Measurements from ENCODE around the gene SP140.

DNA sequence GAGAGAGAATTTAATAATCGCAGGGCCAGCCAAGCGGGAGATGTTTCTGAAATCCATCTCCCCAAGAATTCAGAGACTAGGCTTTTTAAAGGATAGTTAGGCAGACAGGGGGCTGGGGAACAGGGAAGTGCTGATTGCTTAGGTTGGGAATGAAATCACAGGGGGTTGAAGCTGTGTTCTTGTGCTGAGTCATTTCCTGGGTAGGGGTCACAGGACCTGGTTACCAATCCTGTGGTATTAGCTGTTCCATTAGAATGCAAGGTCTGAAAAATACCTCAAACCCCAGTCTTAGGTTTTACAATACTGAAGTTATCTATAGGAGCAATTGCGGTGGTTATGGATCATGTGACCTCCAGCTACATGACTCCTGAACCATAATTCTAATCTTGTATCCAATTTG, 4.6 kb downstream of the SP140 start:
- TF ChIP-seq GABPA (IDR thresholded peaks at IDR 0.05; ENCODE audit: low read depth, low read length) (no peak), GABPA (CRISPR knock-in tag; IDR thresholded peaks at IDR 0.05; ENCODE audit: low read depth) (no peak), SMARCC2 (IDR thresholded peaks at IDR 0.05) (no peak), NR3C1 (CRISPR knock-in tag; IDR thresholded peaks at IDR 0.05) (no peak), PITX1 (CRISPR knock-in tag; IDR thresholded peaks at IDR 0.05) (no peak), ZMAT3 (CRISPR knock-in tag; conservative IDR thresholded peaks at IDR 0.05) (no peak), NFRKB (IDR thresholded peaks at IDR 0.05) (no peak), SYNCRIP (IDR thresholded peaks at IDR 0.05; ENCODE audit: insufficient read depth, low read depth, low read length) (no peak), JUNB (CRISPR knock-in tag; IDR thresholded peaks at IDR 0.05; ENCODE audit: borderline replicate concordance) (no peak)
- TF ChIP-seq, protein P1, sequence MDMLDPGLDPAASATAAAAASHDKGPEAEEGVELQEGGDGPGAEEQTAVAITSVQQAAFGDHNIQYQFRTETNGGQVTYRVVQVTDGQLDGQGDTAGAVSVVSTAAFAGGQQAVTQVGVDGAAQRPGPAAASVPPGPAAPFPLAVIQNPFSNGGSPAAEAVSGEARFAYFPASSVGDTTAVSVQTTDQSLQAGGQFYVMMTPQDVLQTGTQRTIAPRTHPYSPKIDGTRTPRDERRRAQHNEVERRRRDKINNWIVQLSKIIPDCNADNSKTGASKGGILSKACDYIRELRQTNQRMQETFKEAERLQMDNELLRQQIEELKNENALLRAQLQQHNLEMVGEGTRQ (IDR thresholded peaks at IDR 0.05; ENCODE audit: low read depth, low read length): no peak
- TF ChIP-seq, protein P1 (CRISPR knock-in tag; IDR thresholded peaks at IDR 0.05; ENCODE audit: borderline replicate concordance): no peak
- TF ChIP-seq, protein P2, sequence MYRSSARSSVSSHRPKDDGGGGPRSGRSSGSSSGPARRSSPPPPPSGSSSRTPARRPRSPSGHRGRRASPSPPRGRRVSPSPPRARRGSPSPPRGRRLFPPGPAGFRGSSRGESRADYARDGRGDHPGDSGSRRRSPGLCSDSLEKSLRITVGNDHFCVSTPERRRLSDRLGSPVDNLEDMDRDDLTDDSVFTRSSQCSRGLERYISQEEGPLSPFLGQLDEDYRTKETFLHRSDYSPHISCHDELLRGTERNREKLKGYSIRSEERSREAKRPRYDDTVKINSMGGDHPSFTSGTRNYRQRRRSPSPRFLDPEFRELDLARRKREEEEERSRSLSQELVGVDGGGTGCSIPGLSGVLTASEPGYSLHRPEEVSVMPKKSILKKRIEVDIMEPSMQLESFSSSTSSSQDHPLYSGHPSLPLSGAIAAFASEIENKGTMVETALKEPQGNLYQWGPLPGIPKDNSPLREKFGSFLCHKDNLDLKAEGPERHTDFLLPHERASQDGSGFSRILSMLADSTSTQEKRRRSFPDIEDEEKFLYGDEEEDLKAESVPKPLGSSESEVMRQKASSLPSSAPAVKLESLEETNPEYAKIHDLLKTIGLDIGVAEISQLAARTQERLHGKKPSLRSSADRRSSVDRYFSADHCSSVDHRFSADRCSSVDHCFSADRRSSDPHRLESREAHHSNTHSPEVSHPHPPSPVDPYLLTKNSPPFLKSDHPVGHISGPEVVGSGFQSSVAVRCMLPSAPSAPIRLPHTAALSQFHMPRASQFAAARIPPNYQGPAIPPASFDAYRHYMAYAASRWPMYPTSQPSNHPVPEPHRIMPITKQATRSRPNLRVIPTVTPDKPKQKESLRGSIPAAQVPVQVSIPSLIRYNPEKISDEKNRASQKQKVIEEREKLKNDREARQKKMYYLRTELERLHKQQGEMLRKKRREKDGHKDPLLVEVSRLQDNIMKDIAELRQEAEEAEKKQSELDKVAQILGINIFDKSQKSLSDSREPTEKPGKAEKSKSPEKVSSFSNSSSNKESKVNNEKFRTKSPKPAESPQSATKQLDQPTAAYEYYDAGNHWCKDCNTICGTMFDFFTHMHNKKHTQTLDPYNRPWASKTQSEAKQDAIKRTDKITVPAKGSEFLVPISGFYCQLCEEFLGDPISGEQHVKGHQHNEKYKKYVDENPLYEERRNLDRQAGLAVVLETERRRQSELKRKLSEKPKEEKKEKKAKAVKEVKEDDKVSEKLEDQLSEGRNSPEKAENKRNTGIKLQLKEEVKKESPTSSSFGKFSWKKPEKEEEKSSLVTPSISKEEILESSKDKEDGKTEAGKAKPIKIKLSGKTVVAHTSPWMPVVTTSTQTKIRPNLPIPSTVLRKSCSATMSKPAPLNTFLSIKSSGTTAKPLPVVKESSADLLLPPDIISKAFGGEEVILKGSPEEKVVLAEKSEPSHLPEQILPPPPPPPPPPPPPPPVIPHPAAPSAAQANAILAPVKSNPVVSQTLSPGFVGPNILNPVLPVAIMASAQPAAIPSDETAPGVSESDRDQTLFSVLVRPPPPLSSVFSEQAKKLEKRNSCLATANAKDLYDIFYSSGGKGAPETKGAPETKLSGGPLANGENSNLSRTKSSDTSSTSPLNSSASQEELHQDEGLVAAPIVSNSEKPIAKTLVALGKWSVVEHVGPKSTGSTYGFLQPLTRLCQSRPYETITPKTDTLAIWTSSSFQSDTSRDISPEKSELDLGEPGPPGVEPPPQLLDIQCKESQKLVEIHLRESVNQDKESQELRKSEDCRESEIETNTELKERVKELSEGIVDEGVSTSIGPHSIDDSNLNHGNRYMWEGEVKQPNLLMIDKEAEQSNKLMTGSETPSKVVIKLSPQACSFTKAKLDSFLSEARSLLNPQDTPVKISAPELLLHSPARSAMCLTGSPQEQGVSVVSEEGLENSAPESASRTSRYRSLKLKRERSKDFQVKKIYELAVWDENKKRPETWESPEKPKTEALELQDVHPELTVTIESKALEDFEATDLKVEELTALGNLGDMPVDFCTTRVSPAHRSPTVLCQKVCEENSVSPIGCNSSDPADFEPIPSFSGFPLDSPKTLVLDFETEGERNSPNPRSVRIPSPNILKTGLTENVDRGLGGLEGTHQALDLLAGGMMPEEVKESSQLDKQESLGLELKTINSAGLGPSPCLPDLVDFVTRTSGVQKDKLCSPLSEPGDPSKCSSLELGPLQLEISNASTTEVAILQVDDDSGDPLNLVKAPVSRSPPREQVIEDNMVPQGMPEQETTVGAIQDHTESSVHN (CRISPR knock-in tag; IDR thresholded peaks at IDR 0.05): no peak
- TF ChIP-seq, protein P3, sequence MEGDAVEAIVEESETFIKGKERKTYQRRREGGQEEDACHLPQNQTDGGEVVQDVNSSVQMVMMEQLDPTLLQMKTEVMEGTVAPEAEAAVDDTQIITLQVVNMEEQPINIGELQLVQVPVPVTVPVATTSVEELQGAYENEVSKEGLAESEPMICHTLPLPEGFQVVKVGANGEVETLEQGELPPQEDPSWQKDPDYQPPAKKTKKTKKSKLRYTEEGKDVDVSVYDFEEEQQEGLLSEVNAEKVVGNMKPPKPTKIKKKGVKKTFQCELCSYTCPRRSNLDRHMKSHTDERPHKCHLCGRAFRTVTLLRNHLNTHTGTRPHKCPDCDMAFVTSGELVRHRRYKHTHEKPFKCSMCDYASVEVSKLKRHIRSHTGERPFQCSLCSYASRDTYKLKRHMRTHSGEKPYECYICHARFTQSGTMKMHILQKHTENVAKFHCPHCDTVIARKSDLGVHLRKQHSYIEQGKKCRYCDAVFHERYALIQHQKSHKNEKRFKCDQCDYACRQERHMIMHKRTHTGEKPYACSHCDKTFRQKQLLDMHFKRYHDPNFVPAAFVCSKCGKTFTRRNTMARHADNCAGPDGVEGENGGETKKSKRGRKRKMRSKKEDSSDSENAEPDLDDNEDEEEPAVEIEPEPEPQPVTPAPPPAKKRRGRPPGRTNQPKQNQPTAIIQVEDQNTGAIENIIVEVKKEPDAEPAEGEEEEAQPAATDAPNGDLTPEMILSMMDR (CRISPR knock-in tag; IDR thresholded peaks at IDR 0.05): no peak
- TF ChIP-seq, protein P4, sequence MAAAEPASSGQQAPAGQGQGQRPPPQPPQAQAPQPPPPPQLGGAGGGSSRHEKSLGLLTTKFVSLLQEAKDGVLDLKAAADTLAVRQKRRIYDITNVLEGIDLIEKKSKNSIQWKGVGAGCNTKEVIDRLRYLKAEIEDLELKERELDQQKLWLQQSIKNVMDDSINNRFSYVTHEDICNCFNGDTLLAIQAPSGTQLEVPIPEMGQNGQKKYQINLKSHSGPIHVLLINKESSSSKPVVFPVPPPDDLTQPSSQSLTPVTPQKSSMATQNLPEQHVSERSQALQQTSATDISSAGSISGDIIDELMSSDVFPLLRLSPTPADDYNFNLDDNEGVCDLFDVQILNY (CRISPR knock-in tag; conservative IDR thresholded peaks at IDR 0.05): no peak
- TF ChIP-seq, protein P5, sequence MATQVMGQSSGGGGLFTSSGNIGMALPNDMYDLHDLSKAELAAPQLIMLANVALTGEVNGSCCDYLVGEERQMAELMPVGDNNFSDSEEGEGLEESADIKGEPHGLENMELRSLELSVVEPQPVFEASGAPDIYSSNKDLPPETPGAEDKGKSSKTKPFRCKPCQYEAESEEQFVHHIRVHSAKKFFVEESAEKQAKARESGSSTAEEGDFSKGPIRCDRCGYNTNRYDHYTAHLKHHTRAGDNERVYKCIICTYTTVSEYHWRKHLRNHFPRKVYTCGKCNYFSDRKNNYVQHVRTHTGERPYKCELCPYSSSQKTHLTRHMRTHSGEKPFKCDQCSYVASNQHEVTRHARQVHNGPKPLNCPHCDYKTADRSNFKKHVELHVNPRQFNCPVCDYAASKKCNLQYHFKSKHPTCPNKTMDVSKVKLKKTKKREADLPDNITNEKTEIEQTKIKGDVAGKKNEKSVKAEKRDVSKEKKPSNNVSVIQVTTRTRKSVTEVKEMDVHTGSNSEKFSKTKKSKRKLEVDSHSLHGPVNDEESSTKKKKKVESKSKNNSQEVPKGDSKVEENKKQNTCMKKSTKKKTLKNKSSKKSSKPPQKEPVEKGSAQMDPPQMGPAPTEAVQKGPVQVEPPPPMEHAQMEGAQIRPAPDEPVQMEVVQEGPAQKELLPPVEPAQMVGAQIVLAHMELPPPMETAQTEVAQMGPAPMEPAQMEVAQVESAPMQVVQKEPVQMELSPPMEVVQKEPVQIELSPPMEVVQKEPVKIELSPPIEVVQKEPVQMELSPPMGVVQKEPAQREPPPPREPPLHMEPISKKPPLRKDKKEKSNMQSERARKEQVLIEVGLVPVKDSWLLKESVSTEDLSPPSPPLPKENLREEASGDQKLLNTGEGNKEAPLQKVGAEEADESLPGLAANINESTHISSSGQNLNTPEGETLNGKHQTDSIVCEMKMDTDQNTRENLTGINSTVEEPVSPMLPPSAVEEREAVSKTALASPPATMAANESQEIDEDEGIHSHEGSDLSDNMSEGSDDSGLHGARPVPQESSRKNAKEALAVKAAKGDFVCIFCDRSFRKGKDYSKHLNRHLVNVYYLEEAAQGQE (IDR thresholded peaks at IDR 0.05; ENCODE audit: borderline replicate concordance in 1 of 2, low read depth in 1 of 2, low read length in 2 of 2): no peak
